ENCODE results near the gene DRD1.

DRD1 gene

GRCh38 chr5:175444060-175444904 lies at the start of gene DRD1:
Gene DRD1, minus strand, starts transcription at chr5:175444182. Its CDS starts 1,083 bp downstream, at chr5:175443099.
- H3K36me3 Mint-ChIP-seq = no peaks in the 10 kb centered on the region
- H3K27me3 Mint-ChIP-seq = peaks cover 45 to 60% of the 10 kb centered on the region in 2 donors
- H3K27ac Mint-ChIP-seq = no peak within 1 kb of the TSS
- DNase-seq (no peak), ATAC-seq (replicated peaks) (peak; percentile 74 to 82)
- peak within 1 kb of the TSS; percentile 21 to 39 for H3K4me3 Mint-ChIP-seq
- peaks cover 4 to 5% of the 10 kb centered on the region in 2 donors for H3K4me1 Mint-ChIP-seq
- no peaks in the 10 kb centered on the region for H3K9me3 Mint-ChIP-seq

- Mint-ChIP-seq H3K9me3 (no peaks in the 10 kb centered on the region), H3K36me3 (peaks cover 35 to 56% of the 10 kb centered on the region in 2 donors)
These were observed 49.7 kb upstream of the DRD1 start for GRCh38 chr5:175493726-175494125.

GRCh38 chr5:175493260-175493659 lies 49.3 kb upstream of the DRD1 start:
- no peak overlapping the region for H3K4me3 Mint-ChIP-seq
- no peaks in the 10 kb centered on the region for H3K27me3 Mint-ChIP-seq
- no peak for DNase-seq
- H3K4me1 Mint-ChIP-seq = peaks cover 10 to 12% of the 10 kb centered on the region in 2 donors
- no peak for ATAC-seq (replicated peaks)
- H3K9me3 Mint-ChIP-seq = no peaks in the 10 kb centered on the region
- H3K36me3 Mint-ChIP-seq = peaks cover 39 to 58% of the 10 kb centered on the region in 2 donors
- H3K27ac Mint-ChIP-seq = no peak overlapping the region

More at GRCh38 chr5:175493726-175494125, 49.7 kb upstream of the DRD1 start:
- Mint-ChIP-seq H3K27ac (no peak overlapping the region), H3K4me3 (no peak overlapping the region), H3K4me1 (peaks cover 8% of the 10 kb centered on the region in 2 donors), H3K27me3 (no peaks in the 10 kb centered on the region)
- no peak for ATAC-seq (replicated peaks)
- no peak for DNase-seq

GRCh38 chr5:175491223-175491622 lies 47.2 kb upstream of the DRD1 start:
- ATAC-seq (replicated peaks) (no peak), DNase-seq (no peak)
- H3K27me3 Mint-ChIP-seq = no peaks in the 10 kb centered on the region
- H3K36me3 Mint-ChIP-seq = peaks cover 35 to 60% of the 10 kb centered on the region in 2 donors
- peaks cover 17 to 18% of the 10 kb centered on the region in 2 donors for H3K4me1 Mint-ChIP-seq
- no peaks in the 10 kb centered on the region for H3K9me3 Mint-ChIP-seq
- no peak overlapping the region for H3K4me3 Mint-ChIP-seq
- H3K27ac Mint-ChIP-seq = no peak overlapping the region

GRCh38 chr5:175489693-175490443 lies 45.9 kb upstream of the DRD1 start:
- DNase-seq (no peak), ATAC-seq (replicated peaks) (no peak)
- peaks cover 32 to 64% of the 10 kb centered on the region in 2 donors for H3K36me3 Mint-ChIP-seq
- no peaks in the 10 kb centered on the region for H3K27me3 Mint-ChIP-seq
- H3K4me3 Mint-ChIP-seq = no peak overlapping the region
- peaks cover 21 to 27% of the 10 kb centered on the region in 2 donors for H3K4me1 Mint-ChIP-seq
- H3K27ac Mint-ChIP-seq = no peak overlapping the region
- H3K9me3 Mint-ChIP-seq = no peaks in the 10 kb centered on the region

- Mint-ChIP-seq H3K4me3 (no peak overlapping the region), H3K27me3 (no peaks in the 10 kb centered on the region), H3K27ac (no peak overlapping the region), H3K4me1 (peaks cover 23 to 35% of the 10 kb centered on the region in 2 donors), H3K9me3 (no peaks in the 10 kb centered on the region), H3K36me3 (peaks cover 37 to 68% of the 10 kb centered on the region in 2 donors)
- no peak for DNase-seq
- no peak for ATAC-seq (replicated peaks)
These were observed 43.7 kb upstream of the DRD1 start for GRCh38 chr5:175487514-175488222.

GRCh38 chr5:175485631-175486030 lies 41.6 kb upstream of the DRD1 start:
- no peak overlapping the region for H3K27ac Mint-ChIP-seq
- DNase-seq (no peak), ATAC-seq (replicated peaks) (no peak)
- no peaks in the 10 kb centered on the region for H3K9me3 Mint-ChIP-seq
- peaks cover 36 to 70% of the 10 kb centered on the region in 2 donors for H3K36me3 Mint-ChIP-seq
- no peak overlapping the region for H3K4me3 Mint-ChIP-seq
- H3K4me1 Mint-ChIP-seq = peaks cover 21 to 42% of the 10 kb centered on the region in 2 donors
- H3K27me3 Mint-ChIP-seq = no peaks in the 10 kb centered on the region

GRCh38 chr5:175484829-175485228 lies 40.8 kb upstream of the DRD1 start:
- H3K4me3 Mint-ChIP-seq = no peak overlapping the region
- DNase-seq (no peak), ATAC-seq (replicated peaks) (no peak)
- no peaks in the 10 kb centered on the region for H3K9me3 Mint-ChIP-seq
- H3K4me1 Mint-ChIP-seq = peaks cover 26 to 50% of the 10 kb centered on the region in 2 donors
- no peak overlapping the region for H3K27ac Mint-ChIP-seq
- no peaks in the 10 kb centered on the region for H3K27me3 Mint-ChIP-seq
- H3K36me3 Mint-ChIP-seq = peaks cover 33 to 66% of the 10 kb centered on the region in 2 donors

- Mint-ChIP-seq H3K9me3 (no peaks in the 10 kb centered on the region), H3K4me3 (no peak overlapping the region), H3K36me3 (peaks cover 33 to 61% of the 10 kb centered on the region in 2 donors), H3K27me3 (no peaks in the 10 kb centered on the region), H3K27ac (no peak overlapping the region), H3K4me1 (peaks cover 27 to 55% of the 10 kb centered on the region in 2 donors)
- ATAC-seq (replicated peaks) (no peak), DNase-seq (no peak)
These were observed 40.3 kb upstream of the DRD1 start for GRCh38 chr5:175484322-175484721.

GRCh38 chr5:175483337-175483736 lies 39.4 kb upstream of the DRD1 start:
- H3K4me3 Mint-ChIP-seq = no peak overlapping the region
- H3K27me3 Mint-ChIP-seq = no peaks in the 10 kb centered on the region
- ATAC-seq (replicated peaks) (no peak), DNase-seq (no peak)
- peaks cover 29 to 52% of the 10 kb centered on the region in 2 donors for H3K36me3 Mint-ChIP-seq
- no peak overlapping the region for H3K27ac Mint-ChIP-seq
- H3K4me1 Mint-ChIP-seq = peaks cover 26 to 53% of the 10 kb centered on the region in 2 donors
- no peaks in the 10 kb centered on the region for H3K9me3 Mint-ChIP-seq

GRCh38 chr5:175479125-175479881 lies 35.3 kb upstream of the DRD1 start:
- no peak for DNase-seq
- Mint-ChIP-seq H3K27ac (peak overlapping the region; percentile 98), H3K27me3 (peaks cover 18 to 19% of the 10 kb centered on the region in 2 donors), H3K4me3 (peak overlapping the region; percentile 95 to 98), H3K4me1 (peaks cover 17 to 33% of the 10 kb centered on the region in 2 donors), H3K36me3 (peaks cover 19 to 26% of the 10 kb centered on the region in 2 donors), H3K9me3 (no peaks in the 10 kb centered on the region)
- peak; percentile 5 to 11 for ATAC-seq (replicated peaks)

- Mint-ChIP-seq H3K4me1 (peaks cover 16 to 28% of the 10 kb centered on the region in 2 donors), H3K27me3 (peaks cover 25 to 27% of the 10 kb centered on the region in 2 donors), H3K4me3 (peak within 1 kb of the TSS; percentile 95 to 98), H3K27ac (peak within 1 kb of the TSS; percentile 98), H3K9me3 (no peaks in the 10 kb centered on the region), H3K36me3 (peaks cover 12 to 18% of the 10 kb centered on the region in 2 donors)
- ATAC-seq (replicated peaks) = peak; percentile 83 to 92
- DNase-seq = peak; percentile 76
These were observed 34.6 kb upstream of the DRD1 start, which contains the start of gene SFXN1 for GRCh38 chr5:175478384-175479124. Gene SFXN1, plus strand, starts transcription at chr5:175478560. Its CDS starts 13,544 bp downstream, at chr5:175492104.

GRCh38 chr5:175478008-175478383 lies 34.0 kb upstream of the DRD1 start:
- H3K27ac Mint-ChIP-seq = peak overlapping the region; percentile 43
- ATAC-seq (replicated peaks) = no peak
- H3K9me3 Mint-ChIP-seq = no peaks in the 10 kb centered on the region
- peak overlapping the region; percentile 79 to 95 for H3K4me3 Mint-ChIP-seq
- H3K36me3 Mint-ChIP-seq = peaks cover 6 to 14% of the 10 kb centered on the region in 2 donors
- H3K4me1 Mint-ChIP-seq = peaks cover 16 to 25% of the 10 kb centered on the region in 2 donors
- no peak for DNase-seq
- peaks cover 28 to 30% of the 10 kb centered on the region in 2 donors for H3K27me3 Mint-ChIP-seq

Data from stimulated activated naive B cell treated with anti-CD40 and anti-IgM and Interleukin-4, amounts not matched to agents 10 μg/mL and 1 μg/mL and 100 μg/mL, for 72 hours (primary cell).